Gastrocnemius medialis (tissue), 4 donors: ENCODE measurements around the gene ZNF697.

Source experiments
- CTCF ChIP-seq, 5 experiments: fragments of 450-650 bp in 3 of 5; fragments of 200-600 bp in 2 of 5; sonication (generic) in 2 of 5; IDR thresholded peaks in 4 of 5; conservative IDR thresholded peaks in 1 of 5; 1 replicate in 4 of 5; 2 replicates in 1 of 5; pipeline ENCODE4 v1.5.1; 2016 to 2019; ENCODE audit warnings: antibody characterized with exemption in 5 of 5, mild to moderate bottlenecking in 3 of 5, moderate library complexity in 3 of 5
- POLR2A ChIP-seq, 2 donors: fragments of 450-650 bp; IDR thresholded peaks; one replicate each; pipeline ENCODE4 v1.6.1; 2017; ENCODE audit warnings: antibody characterized with exemption in 2 of 2, mild to moderate bottlenecking in 2 of 2, moderate library complexity in 2 of 2

DNA sequence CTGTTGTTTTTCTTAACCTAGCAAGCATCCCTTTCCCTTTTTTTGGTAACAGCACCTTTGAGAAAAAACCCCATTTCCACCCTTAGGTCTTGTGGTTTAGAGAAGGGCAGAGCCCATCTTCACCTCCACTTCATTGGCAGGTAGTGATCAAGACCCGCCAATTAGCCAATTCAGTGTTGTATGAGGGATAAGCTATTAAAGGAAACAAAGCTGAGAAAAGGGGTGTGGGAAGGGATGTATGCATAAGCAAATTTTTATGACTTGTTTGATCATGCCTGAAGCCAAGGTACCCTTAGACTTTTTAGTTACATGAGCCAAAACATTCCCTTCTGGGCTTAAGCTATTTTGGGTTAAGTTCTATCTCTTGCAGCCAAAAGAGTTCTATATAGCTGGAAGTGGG lies 3.6 kb upstream of the ZNF697 start:
- TF ChIP-seq CTCF (IDR thresholded peaks at IDR 0.05 in 4 of 5, conservative IDR thresholded peaks at IDR 0.05 in 1 of 5) (no peak), POLR2A (IDR thresholded peaks at IDR 0.05) (no peak)
